ENCODE measurements around the gene ARHGAP26. TPM values are rescaled to one million over a fixed set of nuclear protein-coding genes. Genes with fewer than 3 reads are reported as not detected.
"Not testable (repeated sequence)": the region's sequence is repeated elsewhere in the genome, so short reads cannot be mapped to it uniquely, and the experiment has no call there.

Gene ARHGAP26
- total RNA-seq, 1 experiment from 2014 or later = 1.7 TPM

GRCh38 chr5:142959683-142960657 lies 189.8 kb downstream of the ARHGAP26 start:
- peak; percentile 9 for DNase-seq (ENCODE audit: low spot score)

- no peak for DNase-seq (ENCODE audit: low spot score)
These were observed 191.4 kb downstream of the ARHGAP26 start for GRCh38 chr5:142961440-142962173.

DNA sequence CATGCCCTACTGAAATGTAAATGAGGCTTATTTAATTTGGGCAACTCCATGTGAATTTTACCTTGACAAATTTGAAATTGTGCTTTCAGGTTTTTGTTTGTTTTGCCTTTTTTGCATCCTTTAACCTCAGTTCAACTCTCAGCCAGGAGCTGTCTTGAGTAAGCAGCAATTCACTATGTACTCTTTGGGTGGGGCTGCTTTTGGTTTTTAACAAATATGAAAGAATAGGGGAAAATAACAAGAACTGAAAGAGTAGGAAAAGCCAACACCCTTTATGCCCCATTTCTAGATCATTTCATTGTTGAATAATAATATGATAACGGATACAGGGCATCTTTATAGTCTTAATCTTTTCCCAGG lies 192.0 kb downstream of the ARHGAP26 start:
- no peak for DNase-seq (ENCODE audit: low spot score)

DNA sequence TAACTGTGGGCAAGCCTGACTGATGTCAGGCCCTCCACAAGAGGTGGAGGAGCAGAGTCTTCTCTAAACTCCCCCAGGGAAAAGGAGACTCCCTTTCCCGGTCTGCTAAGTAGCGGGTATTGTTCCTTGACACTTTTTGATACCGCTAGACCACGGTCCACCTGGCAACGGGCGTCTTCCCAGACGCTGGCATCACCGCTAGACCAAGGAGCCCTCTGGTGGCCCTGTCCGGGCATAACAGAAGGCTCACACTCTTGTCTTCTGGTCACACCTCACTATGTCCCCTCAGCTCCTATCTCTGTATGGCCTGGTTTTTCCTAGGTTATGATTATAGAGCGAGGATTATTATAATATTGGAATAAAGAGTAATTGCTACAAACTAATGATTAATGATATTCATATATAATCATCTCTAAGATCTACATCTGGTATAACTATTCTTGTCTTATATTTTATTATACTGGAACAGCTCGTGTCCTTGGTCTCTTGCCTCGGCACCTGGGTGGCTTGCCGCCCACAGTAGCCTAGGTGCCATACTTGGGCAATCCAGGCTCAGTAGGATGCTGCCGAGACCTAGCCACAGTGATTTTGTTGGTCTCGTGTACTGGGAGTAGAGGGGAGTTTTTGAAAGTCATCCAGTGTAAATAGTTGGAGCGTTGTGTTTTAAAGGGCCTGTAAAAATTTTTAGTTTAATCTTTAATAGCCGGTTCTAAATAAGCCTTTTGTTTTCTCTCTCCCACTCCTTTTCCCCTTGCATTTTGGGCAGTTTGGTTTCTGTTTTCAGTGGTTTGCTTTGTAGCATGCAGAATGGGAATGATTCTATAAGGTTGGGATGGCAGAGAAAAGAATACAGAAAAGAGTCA lies 195.3 kb downstream of the ARHGAP26 start:
- not testable (repeated sequence) for DNase-seq (ENCODE audit: low spot score)

- no peak for DNase-seq (ENCODE audit: low spot score)
These were observed 195.9 kb downstream of the ARHGAP26 start for GRCh38 chr5:142966121-142966420.

- no peak for DNase-seq (ENCODE audit: low spot score)
These were observed 199.0 kb downstream of the ARHGAP26 start for GRCh38 chr5:142969186-142969585.

DNA sequence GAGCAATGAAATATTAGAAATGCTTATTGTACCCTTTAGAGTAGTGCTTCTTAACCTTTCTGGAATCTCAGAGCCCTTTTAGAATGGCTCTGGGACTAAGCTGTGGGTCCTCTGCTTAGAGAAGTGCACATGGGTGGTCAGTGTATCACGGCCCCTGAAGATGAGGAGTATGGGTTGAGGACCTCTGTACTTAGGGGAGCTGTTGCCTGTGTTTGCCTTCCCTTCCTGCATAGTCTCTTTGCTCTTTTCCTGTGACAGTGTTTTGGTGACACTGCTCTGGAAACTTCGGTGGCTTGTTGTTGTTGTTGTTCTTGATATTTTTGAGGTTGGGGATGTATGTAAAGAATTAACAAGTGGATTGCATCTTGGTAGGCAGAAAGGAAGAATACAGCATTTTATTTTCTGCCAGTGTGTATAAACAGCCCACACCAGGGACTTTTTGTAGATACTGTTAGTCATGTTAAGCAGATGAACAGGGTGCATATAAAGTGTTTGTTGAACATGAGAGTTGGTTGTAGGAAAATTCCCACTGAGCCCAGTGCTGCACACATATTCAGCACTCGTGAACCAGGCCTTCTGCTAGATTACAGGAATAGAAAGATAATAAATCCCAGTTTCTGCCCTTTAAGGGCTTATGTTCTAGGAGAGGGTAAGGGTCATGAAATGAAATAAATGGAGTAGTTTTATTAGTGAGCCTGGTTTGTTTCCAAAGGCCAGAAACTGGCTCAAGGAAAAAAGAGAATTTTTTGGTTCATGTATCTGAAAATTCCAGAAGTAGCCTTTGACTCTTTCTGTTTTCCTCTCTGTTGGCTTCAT lies 199.7 kb downstream of the ARHGAP26 start:
- DNase-seq (ENCODE audit: low spot score) = no peak

DNA sequence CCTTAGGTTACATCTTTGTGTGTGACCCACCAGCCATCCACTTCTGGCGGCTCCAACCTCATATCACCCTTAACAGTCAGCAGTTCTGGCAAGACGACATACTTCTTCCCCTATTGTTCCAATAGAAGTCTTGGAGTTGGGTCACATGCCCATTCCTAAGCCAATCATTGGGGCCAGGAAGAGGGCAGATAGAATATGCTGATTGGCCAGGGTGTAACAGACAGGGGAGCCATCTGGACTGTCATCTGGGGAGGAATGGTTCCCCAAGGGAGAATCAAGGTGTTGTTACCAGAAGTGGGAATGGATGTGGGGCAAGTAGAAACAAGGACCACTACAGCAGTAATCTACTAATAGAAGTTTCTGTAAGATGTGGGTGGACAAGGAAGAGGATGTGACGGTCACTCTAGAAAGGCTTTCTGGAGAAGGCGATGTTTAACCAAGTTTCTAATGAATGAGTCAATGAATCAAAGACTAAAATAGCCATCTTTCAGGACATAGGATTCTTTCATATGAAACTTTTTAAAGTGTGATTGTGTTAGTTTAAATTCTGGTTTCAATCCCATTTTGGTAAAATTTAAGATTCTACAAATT lies 200.4 kb downstream of the ARHGAP26 start:
- no peak for DNase-seq (ENCODE audit: low spot score)

DNA sequence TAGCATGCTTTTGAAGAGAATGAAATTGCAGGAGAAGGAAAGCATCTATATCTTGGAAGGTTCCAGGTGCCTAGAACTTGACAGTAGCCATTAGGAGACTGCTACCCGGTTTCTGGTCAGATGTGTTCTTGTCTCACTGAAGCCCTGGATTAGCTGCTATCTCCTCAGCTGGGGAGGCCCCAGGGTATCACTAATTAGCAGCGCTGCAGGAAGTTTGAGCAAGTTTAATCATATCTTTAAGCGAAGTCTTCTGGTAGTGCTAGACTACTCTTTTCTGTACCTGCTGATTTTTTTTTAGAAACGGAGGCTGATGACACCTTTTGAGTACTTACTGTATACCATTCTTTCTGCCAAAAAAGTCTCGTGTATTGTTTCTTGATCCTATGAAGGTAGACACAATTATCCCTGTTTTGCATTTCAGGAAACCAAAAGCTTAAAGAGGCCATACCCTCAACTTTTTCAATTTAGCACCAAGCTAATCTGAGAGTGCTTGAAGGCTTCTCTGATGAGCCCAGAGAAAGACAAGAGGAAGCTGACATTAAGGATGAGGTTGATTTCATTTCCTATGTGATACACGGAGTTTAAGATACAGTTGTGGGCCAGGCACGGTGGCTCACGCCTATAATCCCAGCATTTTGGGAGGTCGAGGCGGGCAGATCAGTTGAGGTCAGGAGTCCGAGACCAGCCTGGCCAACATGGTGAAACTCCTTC lies 201.3 kb downstream of the ARHGAP26 start:
- no peak for DNase-seq (ENCODE audit: low spot score)

DNA sequence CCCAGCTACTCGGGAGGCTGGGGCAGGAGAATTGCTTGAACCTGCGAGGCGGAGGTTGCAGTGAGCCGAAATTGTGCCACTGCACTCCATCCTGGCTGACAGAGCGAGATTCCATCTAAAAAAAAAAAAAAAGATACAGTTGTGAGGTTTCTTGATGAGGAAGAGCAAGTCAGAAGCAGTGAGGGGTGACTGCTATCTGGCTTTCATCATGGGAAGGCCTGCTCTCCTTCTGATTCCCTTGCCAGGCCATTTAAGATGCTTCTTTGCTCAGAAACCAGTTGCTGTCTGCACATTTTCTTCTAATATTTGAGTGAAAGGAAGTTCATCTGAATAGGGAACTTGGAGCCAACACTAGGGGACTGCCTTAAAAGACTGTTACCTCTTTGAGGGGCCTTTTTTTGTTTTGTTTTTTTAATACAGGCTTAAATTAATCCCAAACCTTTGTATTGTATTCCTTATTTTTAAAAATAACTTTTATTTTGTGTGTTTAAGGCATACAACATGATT lies 201.9 kb downstream of the ARHGAP26 start:
- DNase-seq (ENCODE audit: low spot score) = no peak

DNA sequence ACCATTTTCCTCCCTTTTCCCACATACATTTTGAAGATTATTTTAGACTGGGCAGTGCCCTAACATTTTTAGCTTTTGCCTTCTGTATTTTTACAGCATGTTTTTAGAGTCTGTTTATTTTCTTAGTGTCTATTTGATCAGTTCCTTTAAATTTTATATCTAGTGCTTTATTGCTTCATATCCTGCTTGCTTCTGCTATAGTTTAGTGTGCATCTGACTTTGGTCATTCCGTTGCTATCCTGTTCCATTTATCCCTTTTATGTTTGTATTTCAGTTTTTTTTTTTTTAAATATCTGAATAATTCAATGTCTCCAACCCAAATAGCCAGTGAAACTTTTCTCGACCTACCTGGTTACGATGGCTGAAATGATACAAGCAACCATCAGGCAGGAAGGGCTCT lies 203.8 kb downstream of the ARHGAP26 start:
- no peak for DNase-seq (ENCODE audit: low spot score)

DNA sequence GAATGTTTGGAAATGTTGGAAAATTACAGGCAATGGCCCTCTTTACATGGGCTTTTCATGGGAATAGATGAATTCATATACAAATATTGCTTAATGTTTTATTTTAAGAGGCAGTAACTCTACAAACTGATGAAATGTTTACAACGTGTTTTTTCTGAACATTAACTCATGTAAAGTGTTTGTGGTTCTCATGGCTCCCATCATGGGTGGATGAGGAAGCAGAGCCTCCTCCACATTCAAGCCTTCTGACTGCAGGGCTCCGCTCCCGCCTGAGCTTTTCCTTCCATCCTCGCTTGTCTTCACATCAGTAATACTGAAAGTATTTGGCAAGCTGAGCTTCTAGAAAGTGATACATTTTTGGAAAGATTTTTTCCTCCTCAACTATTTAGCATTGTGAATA lies 204.2 kb downstream of the ARHGAP26 start:
- no peak for DNase-seq (ENCODE audit: low spot score)

DNA sequence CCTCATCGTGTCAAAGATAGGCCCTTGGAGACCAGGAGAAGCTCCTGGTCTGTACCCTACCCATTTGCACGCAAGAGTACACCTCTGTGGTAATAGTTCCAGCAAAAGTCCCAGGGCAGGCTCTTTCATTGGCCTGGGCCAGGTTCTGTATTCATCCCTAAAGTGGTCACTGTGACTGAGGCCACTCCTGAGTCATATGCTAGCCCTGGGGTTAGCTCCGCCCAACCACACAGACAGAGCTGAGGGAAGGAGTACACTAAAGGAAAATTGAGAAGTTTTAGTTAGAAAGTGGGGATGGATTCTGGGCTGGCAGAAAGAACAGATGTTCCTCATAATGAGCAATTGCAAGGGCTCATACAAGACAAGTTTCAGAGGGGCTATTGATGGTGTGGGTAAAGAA lies 206.7 kb downstream of the ARHGAP26 start:
- no peak for DNase-seq (ENCODE audit: low spot score)

DNA sequence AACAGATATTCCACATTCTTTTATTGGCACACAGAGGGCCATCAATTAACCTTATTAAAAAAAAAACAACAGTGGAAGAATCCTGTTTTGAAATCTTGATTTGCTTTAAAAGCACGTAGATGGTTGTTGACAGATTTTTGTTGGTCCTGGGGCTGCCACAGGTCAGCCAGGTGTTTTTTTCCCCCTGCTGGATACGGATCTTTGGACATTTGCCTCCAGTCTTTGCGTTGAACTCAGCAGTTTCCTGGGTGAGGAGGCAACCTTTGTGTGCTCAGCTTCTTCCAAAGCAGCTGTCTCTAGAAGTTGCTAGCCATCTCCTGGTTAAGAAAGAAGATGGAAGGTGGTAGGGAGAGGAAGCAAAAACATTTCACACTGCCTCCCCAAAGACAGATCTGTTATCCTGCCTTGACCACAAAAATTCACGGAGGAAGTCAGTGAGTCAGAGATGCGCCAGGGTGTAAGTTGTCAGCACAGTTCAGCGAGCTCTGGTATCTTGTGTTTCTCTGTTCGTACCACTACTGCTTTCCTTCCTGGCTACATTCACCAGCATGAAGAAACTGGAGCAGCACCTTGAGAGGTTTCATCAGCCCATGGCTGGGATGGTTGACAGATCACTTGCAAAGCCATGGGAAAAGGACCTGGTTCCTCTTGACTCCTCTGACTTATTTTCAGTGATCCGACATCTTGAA lies 207.3 kb downstream of the ARHGAP26 start:
- DNase-seq (ENCODE audit: low spot score) = peak; percentile 33

DNA sequence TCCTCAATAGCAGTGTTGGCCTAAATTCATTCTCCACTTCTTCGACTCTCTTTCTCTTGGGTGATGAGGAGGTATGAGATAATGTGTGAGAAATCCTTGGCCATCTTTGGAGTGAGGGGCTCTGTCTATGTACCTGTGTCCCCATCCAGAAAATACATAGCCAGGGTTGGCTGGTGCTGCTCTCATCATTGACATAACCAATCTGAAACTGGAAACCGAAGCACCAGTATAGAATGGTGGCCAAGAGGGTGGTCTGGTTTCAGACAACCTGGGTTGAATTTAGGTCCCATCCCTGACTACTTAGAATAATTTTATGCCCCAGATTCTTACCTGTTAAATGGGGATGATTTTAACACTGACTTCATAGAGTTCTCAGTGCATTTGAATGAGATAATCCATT lies 208.1 kb downstream of the ARHGAP26 start:
- DNase-seq (ENCODE audit: low spot score) = no peak

DNA sequence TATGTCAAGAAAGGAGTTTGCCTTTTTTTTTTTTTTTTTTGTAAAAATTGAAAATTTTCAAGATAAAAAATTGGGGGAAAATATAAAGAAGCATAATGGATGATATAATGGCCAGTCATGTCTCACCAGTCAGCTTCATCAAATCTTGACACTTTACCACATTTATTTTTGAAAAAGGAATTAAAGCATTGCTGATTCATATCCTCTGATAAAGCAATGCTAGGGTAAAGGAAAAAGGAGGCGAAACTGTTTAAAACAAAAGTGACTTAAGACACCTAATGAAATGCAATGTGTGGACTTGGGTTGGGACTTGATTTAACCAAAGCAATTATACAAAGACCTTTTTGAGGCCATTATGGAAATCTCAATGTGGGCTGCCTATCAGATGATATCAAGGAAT lies 208.5 kb downstream of the ARHGAP26 start:
- no peak for DNase-seq (ENCODE audit: low spot score)

DNA sequence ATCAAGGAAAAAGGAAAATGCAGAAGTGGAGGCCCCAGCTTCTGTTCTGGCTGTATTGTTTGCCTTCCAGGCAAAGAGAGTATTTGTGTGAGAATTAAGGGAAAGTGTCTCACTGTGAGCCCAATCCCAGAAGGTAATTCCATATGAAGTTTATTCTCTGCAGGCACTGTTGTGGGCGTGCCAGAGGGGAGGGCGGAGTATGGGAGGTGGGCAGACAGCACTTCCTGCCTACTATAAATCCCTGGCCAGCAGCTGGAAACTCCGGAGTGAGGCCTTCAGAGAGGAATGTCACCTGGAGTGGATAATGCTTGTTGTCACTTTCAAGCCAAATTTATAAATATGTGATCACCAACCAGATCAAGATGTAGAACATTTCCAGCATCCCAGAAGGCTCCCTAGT lies 209.5 kb downstream of the ARHGAP26 start:
- DNase-seq (ENCODE audit: low spot score) = peak; percentile 46

- no peak for DNase-seq (ENCODE audit: low spot score)
These were observed 211.3 kb downstream of the ARHGAP26 start for GRCh38 chr5:142981475-142981874.

Data from H4 (cell line).